ENCODE measurements around the gene PFN4. TPM values are rescaled to one million over a fixed set of nuclear protein-coding genes. Genes with fewer than 3 reads are reported as not detected.

The PFN4 gene
- total RNA-seq, 4 donors from 2014 or later, result not detected

GRCh38 chr2:24075259-24075658 lies 47.9 kb downstream of the PFN4 start:
- peak overlapping the region; percentile 80 to 92 (median 84) for H3K4me3 ChIP-seq
- in situ Hi-C loops (cut with MboI; ENCODE audit: low sequenced_read_pairs in 4 of 4), result loop anchor here in 2 of 4 donors (5.0 to 25.0 kb wide), 3 partner anchors 140 to 238 kb away; partner anchors contain the start of gene ATAD2B (in 1 of the 2)
- intact Hi-C loops (cut with DNase I; ENCODE audit: low total_unique reads), result no loop called here

GRCh38 chr2:24073816-24074215 lies 49.3 kb downstream of the PFN4 start:
- intact Hi-C loops (cut with DNase I; ENCODE audit: low total_unique reads) (no loop called here), in situ Hi-C loops (cut with MboI; ENCODE audit: low sequenced_read_pairs in 4 of 4) (loop anchor here in 1 of 4 donors (10.0 kb wide), 1 partner anchor 139 kb away; no protein-coding TSS in a partner anchor)
- Histone ChIP-seq H3K4me1 (peaks cover 21 to 22% of the 10 kb centered on the region in 2 donors), H3K4me3 (no peak overlapping the region), H3K36me3 (peaks cover 0 to 16% of the 10 kb centered on the region in 2 donors), H3K9me3 (no peaks in the 10 kb centered on the region), H3K27me3 (no peaks in the 10 kb centered on the region), H3K27ac (no peak overlapping the region)
- ATAC-seq, result no peak
- DNase-seq, result no peak
- TF ChIP-seq POLR2A (IDR thresholded peaks at IDR 0.05), result no peak
- TF ChIP-seq CTCF (IDR thresholded peaks at IDR 0.05 in 4 of 5, conservative IDR thresholded peaks at IDR 0.05 in 1 of 5), result no peak

More at GRCh38 chr2:24075259-24075658, 47.9 kb downstream of the PFN4 start:
- no peaks in the 10 kb centered on the region for H3K27me3 ChIP-seq
- TF ChIP-seq CTCF (IDR thresholded peaks at IDR 0.05 in 4 of 5, conservative IDR thresholded peaks at IDR 0.05 in 1 of 5) (no peak), POLR2A (IDR thresholded peaks at IDR 0.05) (no peak)
- peak overlapping the region; percentile 84 to 90 (median 87) for H3K27ac ChIP-seq
- no peak for ATAC-seq
- peaks cover 0 to 12% of the 10 kb centered on the region in 2 donors for H3K36me3 ChIP-seq
- no peak for DNase-seq
- H3K4me1 ChIP-seq, result peaks cover 21 to 22% of the 10 kb centered on the region in 2 donors
- no peaks in the 10 kb centered on the region for H3K9me3 ChIP-seq

GRCh38 chr2:24072259-24072658 lies 50.9 kb downstream of the PFN4 start:
- in situ Hi-C loops (cut with MboI; ENCODE audit: low sequenced_read_pairs in 4 of 4), result loop anchor here in 1 of 4 donors (10.0 kb wide), 1 partner anchor 137 kb away; no protein-coding TSS in a partner anchor
- intact Hi-C loops (cut with DNase I; ENCODE audit: low total_unique reads), result no loop called here
- H3K36me3 ChIP-seq, result peaks cover 0 to 30% of the 10 kb centered on the region in 2 donors

GRCh38 chr2:24065341-24065740 lies 57.8 kb downstream of the PFN4 start:
- TF ChIP-seq CTCF (IDR thresholded peaks at IDR 0.05 in 4 of 5, conservative IDR thresholded peaks at IDR 0.05 in 1 of 5), result no peak
- TF ChIP-seq POLR2A (IDR thresholded peaks at IDR 0.05), result no peak
- Histone ChIP-seq H3K4me3 (no peak overlapping the region), H3K27ac (no peak overlapping the region), H3K9me3 (no peaks in the 10 kb centered on the region), H3K4me1 (no peaks in the 10 kb centered on the region), H3K36me3 (peaks cover 0 to 37% of the 10 kb centered on the region in 2 donors), H3K27me3 (no peaks in the 10 kb centered on the region)
- DNase-seq (no peak), ATAC-seq (no peak)
- intact Hi-C loops (cut with DNase I; ENCODE audit: low total_unique reads) (no loop called here), in situ Hi-C loops (cut with MboI; ENCODE audit: low sequenced_read_pairs in 4 of 4) (no loop called here)

More at GRCh38 chr2:24072259-24072658, 50.9 kb downstream of the PFN4 start:
- TF ChIP-seq POLR2A (IDR thresholded peaks at IDR 0.05), result no peak
- TF ChIP-seq CTCF (IDR thresholded peaks at IDR 0.05 in 4 of 5, conservative IDR thresholded peaks at IDR 0.05 in 1 of 5), result no peak
- no peak overlapping the region for H3K27ac ChIP-seq
- H3K4me1 ChIP-seq, result peaks cover 14 to 19% of the 10 kb centered on the region in 2 donors
- H3K9me3 ChIP-seq, result no peaks in the 10 kb centered on the region
- ATAC-seq, result no peak
- DNase-seq, result no peak
- no peaks in the 10 kb centered on the region for H3K27me3 ChIP-seq
- H3K4me3 ChIP-seq, result no peak overlapping the region

Other genes starting within 250 kb of the PFN4 start
- gene ATAD2B, start 196.2 kb downstream of the PFN4 start, total RNA-seq, result 10 to 100 TPM in 1 of 4 donors, 1 to 10 TPM in 3; 7.3 to 18.1 (median 7.7) TPM
- 10 to 100 TPM; 13.7 to 20.8 (median 17.0) TPM for gene UBXN2A, start 182.9 kb downstream of the PFN4 start, total RNA-seq
- not detected for gene MFSD2B, start 113.2 kb downstream of the PFN4 start, total RNA-seq
- 1 to 10 TPM; 4.8 to 8.4 (median 8.3) TPM for gene WDCP, start 75.9 kb downstream of the PFN4 start, total RNA-seq
- 1 to 10 TPM in 2 of 4 donors, under 1 TPM in 1, not detected in 1; 0.91 to 2.9 (median 1.5) TPM for gene FKBP1B, start 73.6 kb downstream of the PFN4 start, total RNA-seq
- gene SF3B6, start 47.0 kb downstream of the PFN4 start, total RNA-seq, result 10 to 100 TPM; 55.2 to 88.1 (median 70.5) TPM
- 1 to 10 TPM; 3.3 to 7.6 (median 4.9) TPM for gene TP53I3, start 38.5 kb downstream of the PFN4 start, total RNA-seq
- 1 to 10 TPM; 3.0 to 6.7 (median 4.3) TPM for gene FAM228B, start 135 bp upstream of the PFN4 start, total RNA-seq
- gene FAM228A, start 51.7 kb upstream of the PFN4 start, total RNA-seq, result under 1 TPM in 2 of 4 donors, not detected in 2; 0.39 to 0.41 TPM
- gene ITSN2, start 237.2 kb upstream of the PFN4 start, total RNA-seq, result 10 to 100 TPM; 33.9 to 66.7 (median 42.4) TPM